Measurements from ENCODE around the gene MISP. TPM values are rescaled to one million over a fixed set of nuclear protein-coding genes. Genes with fewer than 3 reads are reported as not detected.
A peak's percentile ranks its signal among the peaks of the same experiment; 100 is the strongest.

Gene MISP
- total RNA-seq, 1 donor from 2014 or later = 0.49 TPM

DNA sequence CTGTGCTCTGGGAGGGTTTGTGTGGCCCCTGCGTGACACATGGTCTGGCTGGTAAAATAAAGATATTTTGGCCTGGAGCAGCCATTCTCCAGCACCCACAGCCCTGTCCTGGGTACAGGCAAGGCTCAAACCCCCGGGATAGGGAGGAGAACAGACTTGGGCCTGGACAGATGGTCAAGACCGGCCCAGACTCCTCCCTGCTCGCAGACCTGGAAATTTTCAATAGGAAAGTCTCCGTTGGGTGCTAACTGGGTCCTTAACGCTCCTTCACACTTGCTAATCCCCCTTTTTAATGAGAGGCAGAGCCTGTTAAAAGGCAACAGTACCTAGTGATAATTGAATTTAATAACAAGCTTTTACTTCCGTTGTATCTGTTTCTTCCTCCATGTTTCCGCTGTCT, 39.7 kb upstream of the MISP start:
- no peak for TF ChIP-seq POLR2AphosphoS5 (IDR thresholded peaks at IDR 0.05; ENCODE audit: insufficient read depth in 1 of 2, low read depth in 1 of 2)
- TF ChIP-seq, protein P1, sequence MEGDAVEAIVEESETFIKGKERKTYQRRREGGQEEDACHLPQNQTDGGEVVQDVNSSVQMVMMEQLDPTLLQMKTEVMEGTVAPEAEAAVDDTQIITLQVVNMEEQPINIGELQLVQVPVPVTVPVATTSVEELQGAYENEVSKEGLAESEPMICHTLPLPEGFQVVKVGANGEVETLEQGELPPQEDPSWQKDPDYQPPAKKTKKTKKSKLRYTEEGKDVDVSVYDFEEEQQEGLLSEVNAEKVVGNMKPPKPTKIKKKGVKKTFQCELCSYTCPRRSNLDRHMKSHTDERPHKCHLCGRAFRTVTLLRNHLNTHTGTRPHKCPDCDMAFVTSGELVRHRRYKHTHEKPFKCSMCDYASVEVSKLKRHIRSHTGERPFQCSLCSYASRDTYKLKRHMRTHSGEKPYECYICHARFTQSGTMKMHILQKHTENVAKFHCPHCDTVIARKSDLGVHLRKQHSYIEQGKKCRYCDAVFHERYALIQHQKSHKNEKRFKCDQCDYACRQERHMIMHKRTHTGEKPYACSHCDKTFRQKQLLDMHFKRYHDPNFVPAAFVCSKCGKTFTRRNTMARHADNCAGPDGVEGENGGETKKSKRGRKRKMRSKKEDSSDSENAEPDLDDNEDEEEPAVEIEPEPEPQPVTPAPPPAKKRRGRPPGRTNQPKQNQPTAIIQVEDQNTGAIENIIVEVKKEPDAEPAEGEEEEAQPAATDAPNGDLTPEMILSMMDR (IDR thresholded peaks at IDR 0.05) = no peak
- TF ChIP-seq POLR2A (IDR thresholded peaks at IDR 0.05) = no peak
- H3K4me3 ChIP-seq = peak overlapping the region; percentile 59 to 73
- no peaks in the 10 kb centered on the region for H3K27me3 ChIP-seq
- H3K36me3 ChIP-seq = no peaks in the 10 kb centered on the region
- H3K9me3 ChIP-seq = no peaks in the 10 kb centered on the region
- intact Hi-C loops (cut with DNase I) = no loop called here
- peak overlapping the region; percentile 87 for H3K27ac ChIP-seq
- no peak for DNase-seq (ENCODE audit: extremely low spot score in 2 of 2)
- H3K4me1 ChIP-seq = peaks cover 30% of the 10 kb centered on the region

GRCh38 chr19:715347-715746, 35.6 kb upstream of the MISP start:
- no peak for TF ChIP-seq POLR2AphosphoS5 (IDR thresholded peaks at IDR 0.05; ENCODE audit: insufficient read depth in 1 of 2, low read depth in 1 of 2)
- Histone ChIP-seq H3K36me3 (no peaks in the 10 kb centered on the region), H3K4me3 (no peak overlapping the region), H3K4me1 (peaks cover 43% of the 10 kb centered on the region), H3K27me3 (no peaks in the 10 kb centered on the region), H3K27ac (no peak overlapping the region), H3K9me3 (no peaks in the 10 kb centered on the region)
- intact Hi-C loops (cut with DNase I) = no loop called here
- DNase-seq (ENCODE audit: extremely low spot score in 2 of 2) = no peak

DNA sequence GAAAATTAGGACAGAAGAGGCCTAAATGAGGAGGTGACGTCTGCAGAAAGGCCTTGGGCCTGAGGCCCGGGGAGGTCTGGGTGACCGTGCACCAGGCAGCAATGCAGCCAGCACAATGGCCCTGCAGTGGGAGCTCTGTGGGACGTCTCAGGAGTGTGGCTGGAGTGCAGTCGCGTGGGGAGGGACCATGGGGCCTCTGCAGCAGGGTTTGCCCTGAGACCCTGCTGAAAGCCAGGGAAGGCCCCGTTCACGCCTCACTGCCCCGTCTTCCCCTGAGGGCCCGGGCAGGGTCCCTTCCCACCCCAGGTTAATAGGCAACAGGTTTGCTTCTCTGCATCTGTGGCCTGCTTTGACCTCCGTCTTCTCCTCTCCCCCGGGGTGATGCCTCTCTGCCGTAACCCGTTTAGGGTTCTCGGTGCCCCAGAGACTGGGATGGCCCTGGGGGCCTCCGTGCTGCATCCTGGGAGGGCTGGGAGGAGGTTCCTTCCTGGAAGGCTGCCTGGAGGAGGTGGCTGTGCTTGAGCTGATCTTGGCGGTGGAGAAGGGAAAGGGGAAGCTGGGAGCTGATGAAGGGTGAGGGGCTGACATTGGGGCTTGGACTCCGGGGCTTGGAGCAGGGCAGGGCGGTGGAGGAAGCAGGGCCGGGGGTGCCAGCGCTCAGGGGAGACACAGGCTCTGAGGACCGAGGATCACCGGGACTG, 32.5 kb upstream of the MISP start:
- Histone ChIP-seq H3K9me3 (no peaks in the 10 kb centered on the region), H3K27me3 (no peaks in the 10 kb centered on the region), H3K36me3 (no peaks in the 10 kb centered on the region), H3K4me3 (peak overlapping the region; percentile 35 to 54), H3K4me1 (peaks cover 47% of the 10 kb centered on the region), H3K27ac (peak overlapping the region; percentile 91)
- intact Hi-C loops (cut with DNase I) = no loop called here
- peak in 1 of 2 donors; percentile 35 for TF ChIP-seq POLR2AphosphoS5 (IDR thresholded peaks at IDR 0.05; ENCODE audit: insufficient read depth in 1 of 2, low read depth in 1 of 2)
- TF ChIP-seq POLR2A (IDR thresholded peaks at IDR 0.05) = no peak
- no peak for DNase-seq (ENCODE audit: extremely low spot score in 2 of 2)

DNA sequence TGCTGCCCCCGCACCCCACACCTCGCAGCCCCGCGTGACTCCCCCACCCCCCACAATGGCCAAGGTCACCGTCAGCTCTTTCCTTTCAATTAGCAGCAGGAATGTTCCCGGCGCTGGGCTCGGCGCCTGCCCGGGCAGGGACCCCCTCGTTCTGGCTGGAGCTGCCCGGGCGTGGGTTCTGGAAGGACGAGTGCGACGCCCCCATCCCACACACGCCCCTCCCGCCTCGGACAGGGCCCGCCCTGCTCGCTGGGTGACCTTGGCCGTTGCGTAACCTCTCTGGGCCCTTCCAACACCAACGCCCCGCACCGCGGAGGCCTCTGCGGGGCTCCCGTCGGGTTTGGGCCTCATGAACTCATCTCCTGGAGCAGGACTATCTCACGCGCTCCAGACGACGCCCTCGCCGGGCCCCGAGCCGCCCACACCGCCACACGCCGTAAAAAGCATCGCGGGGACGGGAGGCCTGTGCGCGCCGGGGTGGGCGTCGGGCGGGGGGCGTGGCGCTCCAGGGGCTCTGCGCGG, 31.9 kb upstream of the MISP start:
- Histone ChIP-seq H3K4me3 (peak overlapping the region; percentile 35 to 54), H3K27me3 (no peaks in the 10 kb centered on the region), H3K4me1 (peaks cover 47% of the 10 kb centered on the region), H3K27ac (peak overlapping the region; percentile 91), H3K36me3 (no peaks in the 10 kb centered on the region), H3K9me3 (no peaks in the 10 kb centered on the region)
- DNase-seq (ENCODE audit: extremely low spot score in 2 of 2) = no peak
- intact Hi-C loops (cut with DNase I) = no loop called here
- TF ChIP-seq POLR2AphosphoS5 (IDR thresholded peaks at IDR 0.05; ENCODE audit: insufficient read depth in 1 of 2, low read depth in 1 of 2) (peak; percentile 23 to 65), POLR2A (IDR thresholded peaks at IDR 0.05) (peak in 1 of 2 donors; percentile 14)
- TF ChIP-seq, protein P1 (IDR thresholded peaks at IDR 0.05) = no peak

DNA sequence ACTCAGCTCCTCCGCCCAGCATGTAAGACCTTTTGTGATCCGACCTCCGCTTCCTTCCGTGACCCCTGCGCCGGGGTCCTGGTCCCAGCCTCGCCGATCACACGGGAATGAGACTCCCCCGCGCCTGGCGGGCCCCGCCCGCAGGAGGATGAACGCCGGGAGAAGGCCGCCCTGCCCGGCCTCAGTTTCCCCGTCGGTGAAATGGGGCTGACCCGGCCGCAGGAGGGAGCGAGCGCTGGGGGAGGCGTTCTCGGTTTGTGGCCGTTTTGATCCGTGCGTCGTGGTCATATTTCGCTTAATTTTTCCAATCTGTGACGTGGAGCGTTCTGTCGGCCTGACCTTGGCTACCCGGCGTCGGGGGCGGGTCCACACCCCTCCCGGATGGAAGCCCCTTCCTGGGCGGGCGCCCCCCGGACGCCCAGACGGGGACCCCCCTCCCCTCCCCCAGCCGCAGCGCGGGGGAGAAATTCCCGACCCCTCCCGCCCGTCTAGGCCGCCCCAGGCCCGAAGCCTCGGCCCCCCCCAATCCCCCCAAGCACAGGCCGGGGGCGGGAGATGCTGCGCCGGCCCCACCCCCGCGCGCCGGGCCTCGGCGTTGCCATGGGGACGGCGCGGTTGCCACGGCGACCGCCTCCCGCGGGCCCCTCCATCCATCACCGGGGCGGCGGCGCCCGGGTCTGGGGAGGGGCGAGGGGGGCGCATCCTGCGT, 31.1 kb upstream of the MISP start:
- Histone ChIP-seq H3K27ac (peak overlapping the region; percentile 91), H3K27me3 (no peaks in the 10 kb centered on the region)
- intact Hi-C loops (cut with DNase I) = no loop called here

More for the DNA sequence above, 31.1 kb upstream of the MISP start:
- TF ChIP-seq POLR2AphosphoS5 (IDR thresholded peaks at IDR 0.05; ENCODE audit: insufficient read depth in 1 of 2, low read depth in 1 of 2) = no peak
- TF ChIP-seq, protein P1 (IDR thresholded peaks at IDR 0.05) = no peak
- TF ChIP-seq POLR2A (IDR thresholded peaks at IDR 0.05) = no peak
- Histone ChIP-seq H3K4me1 (peaks cover 47% of the 10 kb centered on the region), H3K4me3 (peak overlapping the region; percentile 35 to 54), H3K9me3 (no peaks in the 10 kb centered on the region), H3K36me3 (no peaks in the 10 kb centered on the region)
- DNase-seq (ENCODE audit: extremely low spot score in 2 of 2) = no peak

Measured in vagina (tissue), 2 donors.